HG03064 (cell line): ENCODE data around the gene STAB1.
A peak's percentile ranks its signal among the peaks of the same experiment; 100 is the strongest.

Experiments
- ATAC-seq: cut with Tn5 transposase; IDR thresholded peaks from one replicate; pipeline ENCODE4 v1.9.1; 2021; ENCODE audit warnings: low read depth; ENCODE audit not compliant: unreplicated experiment

The STAB1 gene, protein sequence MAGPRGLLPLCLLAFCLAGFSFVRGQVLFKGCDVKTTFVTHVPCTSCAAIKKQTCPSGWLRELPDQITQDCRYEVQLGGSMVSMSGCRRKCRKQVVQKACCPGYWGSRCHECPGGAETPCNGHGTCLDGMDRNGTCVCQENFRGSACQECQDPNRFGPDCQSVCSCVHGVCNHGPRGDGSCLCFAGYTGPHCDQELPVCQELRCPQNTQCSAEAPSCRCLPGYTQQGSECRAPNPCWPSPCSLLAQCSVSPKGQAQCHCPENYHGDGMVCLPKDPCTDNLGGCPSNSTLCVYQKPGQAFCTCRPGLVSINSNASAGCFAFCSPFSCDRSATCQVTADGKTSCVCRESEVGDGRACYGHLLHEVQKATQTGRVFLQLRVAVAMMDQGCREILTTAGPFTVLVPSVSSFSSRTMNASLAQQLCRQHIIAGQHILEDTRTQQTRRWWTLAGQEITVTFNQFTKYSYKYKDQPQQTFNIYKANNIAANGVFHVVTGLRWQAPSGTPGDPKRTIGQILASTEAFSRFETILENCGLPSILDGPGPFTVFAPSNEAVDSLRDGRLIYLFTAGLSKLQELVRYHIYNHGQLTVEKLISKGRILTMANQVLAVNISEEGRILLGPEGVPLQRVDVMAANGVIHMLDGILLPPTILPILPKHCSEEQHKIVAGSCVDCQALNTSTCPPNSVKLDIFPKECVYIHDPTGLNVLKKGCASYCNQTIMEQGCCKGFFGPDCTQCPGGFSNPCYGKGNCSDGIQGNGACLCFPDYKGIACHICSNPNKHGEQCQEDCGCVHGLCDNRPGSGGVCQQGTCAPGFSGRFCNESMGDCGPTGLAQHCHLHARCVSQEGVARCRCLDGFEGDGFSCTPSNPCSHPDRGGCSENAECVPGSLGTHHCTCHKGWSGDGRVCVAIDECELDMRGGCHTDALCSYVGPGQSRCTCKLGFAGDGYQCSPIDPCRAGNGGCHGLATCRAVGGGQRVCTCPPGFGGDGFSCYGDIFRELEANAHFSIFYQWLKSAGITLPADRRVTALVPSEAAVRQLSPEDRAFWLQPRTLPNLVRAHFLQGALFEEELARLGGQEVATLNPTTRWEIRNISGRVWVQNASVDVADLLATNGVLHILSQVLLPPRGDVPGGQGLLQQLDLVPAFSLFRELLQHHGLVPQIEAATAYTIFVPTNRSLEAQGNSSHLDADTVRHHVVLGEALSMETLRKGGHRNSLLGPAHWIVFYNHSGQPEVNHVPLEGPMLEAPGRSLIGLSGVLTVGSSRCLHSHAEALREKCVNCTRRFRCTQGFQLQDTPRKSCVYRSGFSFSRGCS (N-terminal part only)

DNA sequence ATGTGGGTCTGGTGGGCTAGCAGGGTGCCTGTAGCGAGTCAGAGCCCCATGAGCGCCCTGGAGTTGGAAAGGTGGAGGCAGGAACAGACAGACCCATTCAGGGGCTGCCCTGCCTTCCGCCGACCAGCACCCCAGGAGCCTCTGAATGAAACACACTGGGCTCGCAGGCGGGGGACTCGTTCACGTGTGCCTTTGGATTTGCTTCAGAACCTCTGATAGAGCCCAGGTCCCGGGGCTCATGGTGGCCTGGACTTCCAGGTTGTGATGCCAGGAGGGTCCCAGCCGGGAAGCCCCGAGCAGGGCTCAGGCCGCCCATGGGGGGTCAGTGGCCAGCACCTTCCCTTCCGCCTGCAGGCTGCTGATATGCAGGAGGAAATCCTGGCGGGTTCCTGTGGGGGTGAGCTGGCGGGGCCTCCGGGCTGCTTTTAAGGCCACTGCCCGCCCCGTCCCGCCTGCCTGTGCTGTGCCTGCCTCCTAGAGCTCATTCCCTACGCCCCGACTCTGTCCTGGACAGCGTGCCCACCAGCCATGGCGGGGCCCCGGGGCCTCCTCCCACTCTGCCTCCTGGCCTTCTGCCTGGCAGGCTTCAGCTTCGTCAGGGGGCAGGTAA lies at the start of gene STAB1:
TSS of gene STAB1 (plus strand) at position 453 of the 610 bp plus-strand sequence. CDS start at position 529, 76 bp downstream.
- ATAC-seq, result no peak

GRCh38 chr3:52446042-52446441 lies 49.1 kb upstream of the STAB1 start:
- no peak for ATAC-seq

DNA sequence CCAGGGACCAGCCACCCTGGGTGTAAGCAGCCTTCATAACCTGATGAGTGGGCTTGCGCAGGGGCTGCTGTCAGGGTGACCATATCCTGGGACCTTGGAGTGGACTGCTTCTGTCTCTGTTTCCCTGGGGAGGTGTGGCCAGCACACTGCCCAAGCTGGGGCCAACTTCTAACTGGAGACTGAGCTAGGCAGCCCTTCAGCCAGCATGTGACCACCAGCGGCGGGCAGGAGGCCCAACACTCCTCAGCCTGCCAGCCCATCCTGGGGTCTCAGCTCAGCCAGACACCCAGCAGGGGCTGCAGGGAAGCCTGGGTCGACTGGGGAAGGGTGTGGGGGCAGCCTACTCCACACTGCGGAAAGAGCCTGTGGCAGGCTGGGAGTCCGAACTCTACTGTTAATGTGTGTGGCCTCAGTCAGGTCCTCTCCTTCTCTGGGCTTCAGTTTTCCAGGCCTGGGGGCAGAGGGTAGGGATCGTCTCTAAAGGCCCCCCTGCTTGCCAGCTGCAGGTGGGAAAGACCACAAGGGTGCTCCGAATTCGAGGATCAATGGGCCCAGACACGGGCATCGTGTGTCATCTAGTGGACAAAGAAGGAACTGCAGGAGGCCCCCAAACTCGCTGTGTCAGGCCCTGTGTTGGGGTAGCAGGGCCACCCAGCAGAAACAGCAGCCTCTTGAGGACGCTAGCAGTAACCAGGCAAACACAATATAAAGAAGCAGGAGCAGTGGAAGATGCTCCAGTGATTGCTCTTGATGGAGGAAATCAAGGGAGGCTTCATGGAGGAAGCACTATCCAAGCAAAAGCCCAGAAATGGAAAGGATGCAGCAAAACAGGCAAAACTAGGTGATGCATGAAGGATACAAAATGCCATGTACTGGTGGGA lies 48.3 kb upstream of the STAB1 start:
- ATAC-seq, result no peak

- ATAC-seq, result no peak
Observed at GRCh38 chr3:52447512-52448355, 47.4 kb upstream of the STAB1 start.

DNA sequence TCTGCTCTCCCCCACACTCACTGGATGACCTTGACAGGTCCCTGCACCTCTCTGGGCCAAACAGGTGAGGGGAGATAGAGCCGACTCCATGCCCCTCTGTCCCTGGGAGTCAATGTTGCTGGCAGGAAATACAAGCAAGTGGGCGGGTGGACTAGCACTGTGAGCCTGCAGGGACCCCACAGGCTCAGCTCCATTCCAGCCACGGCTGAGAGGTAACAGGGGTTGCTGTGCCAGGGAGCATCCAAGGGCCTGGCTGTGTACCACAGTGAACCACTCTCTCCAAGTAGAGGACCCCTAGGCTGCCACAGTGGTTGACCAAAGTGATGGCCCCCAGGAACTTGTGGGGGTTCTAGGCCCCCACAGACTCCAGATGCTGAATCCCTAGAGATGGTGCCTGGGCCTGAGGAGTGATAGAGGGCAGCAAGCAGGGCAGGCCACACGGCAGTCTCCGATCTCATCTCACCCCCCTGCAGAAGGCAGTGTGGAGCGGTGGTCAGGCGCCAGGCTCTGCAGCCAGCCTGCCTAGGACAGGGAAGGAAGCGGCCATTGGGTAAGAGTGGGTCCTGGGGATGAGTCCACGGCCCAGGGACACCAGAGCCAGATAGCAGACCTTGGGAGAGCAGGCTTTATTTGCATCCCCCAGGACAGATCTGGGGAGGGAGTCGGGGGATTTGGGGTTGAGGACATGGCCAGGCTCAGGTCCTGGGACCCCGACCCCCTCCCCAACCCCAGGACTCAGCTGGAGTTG lies 44.5 kb upstream of the STAB1 start:
- ATAC-seq, result no peak

DNA sequence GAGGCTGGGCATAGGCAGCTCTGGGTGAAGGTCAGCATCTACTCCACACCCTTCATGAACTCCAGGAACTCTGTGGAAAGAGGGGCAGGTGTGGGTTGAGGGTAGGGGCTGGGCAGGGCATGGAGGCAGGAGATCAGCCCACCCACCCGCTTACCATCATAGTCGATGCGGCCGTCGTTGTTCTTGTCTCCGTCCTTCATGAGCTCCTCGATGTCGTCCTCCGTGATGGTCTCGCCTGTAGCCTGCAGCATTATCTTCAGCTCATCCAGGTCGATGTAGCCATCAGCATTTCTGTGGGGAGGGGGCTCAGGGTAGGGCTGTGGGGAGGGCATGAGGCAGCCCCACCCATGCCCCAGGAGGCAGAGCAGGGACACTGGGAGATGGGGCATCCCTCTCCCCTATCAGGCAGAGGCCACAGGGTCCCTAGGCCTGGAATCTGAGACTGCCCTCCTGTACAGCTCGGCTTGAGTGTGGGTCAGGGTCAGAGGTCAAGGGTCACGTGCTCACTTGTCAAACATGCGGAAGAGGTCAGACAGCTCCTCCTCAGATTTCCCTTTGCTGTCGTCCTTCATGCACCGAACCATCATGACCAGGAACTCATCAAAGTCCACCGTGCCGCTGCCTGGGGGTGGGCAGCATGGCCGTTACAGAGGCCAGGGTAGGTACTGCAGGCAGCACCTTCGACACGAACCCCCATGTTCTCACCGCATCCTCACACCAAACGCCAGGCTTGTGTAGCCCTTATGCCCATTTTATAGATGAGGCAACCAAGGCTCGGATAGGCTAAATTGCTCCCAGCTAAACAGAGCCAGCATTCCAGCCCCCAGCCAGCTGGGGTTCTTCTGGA lies 43.7 kb upstream of the STAB1 start:
- no peak for ATAC-seq

GRCh38 chr3:52452126-52452525 lies 43.0 kb upstream of the STAB1 start:
- no peak for ATAC-seq

DNA sequence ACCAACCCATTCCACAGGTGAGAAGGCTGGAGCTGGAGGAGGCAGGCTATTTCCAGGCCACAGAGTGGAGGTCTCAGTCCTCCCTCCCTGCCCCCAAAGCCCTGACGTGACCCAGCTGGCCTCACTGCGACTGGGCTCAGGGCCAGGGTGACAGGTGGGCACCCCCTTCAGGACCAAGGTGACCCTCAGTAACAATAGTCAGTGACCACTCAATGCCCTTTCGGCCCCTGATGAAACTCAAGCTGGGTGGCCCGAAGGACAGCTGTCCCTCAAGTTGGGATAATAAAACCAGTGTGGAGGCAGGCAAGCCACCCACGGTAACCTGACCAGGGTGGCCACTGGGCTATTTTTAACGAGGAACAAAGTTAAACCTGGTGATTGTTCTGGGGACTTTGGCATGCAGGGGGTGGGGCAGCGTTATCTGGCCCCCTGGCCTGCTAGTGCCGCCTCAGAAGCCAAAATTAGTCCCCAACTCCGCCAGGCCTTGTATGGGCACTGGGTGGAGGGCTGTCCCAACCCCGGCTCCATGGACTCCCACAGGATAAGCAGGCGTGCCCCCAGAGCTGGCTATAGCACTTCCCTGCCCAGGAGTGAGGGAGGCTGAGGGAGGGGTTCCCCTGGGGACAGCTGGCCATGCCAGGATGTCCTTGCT lies 42.4 kb upstream of the STAB1 start:
- ATAC-seq, result no peak

DNA sequence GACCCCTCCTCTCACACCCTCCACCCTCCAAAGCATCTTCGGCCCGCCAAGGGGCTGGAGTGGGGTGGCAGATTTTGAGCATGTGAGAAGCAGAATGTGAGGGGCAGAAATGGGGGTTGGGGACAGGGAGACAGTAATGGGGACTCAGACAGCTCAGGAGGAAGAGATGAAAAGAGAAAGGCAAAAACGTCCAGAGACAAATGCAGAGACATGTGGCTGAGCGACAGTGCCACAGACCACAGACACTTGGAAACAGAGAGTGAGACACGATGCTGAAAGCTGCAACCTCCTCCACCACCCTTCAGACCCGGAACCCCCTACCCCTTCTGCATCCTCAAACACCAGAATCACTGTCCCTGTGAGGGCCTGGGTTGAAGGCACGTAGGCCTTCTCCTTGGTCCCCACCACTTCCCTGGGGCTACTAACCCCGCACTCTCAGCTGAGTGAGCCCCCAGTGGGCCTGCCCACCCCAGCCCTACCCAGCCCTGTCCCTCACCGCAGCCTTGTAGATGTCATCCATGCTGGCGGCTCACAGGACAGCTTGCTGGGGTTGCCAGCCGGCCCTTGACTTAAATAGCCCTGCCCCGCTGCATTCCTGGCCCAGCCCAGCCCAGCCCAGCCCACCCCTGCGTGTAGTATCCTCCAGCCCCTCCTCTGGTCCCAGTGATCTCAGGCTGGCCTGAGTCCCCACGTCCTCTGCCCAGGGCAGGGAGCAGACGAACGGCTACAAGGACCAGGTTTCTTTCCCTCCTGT lies 41.5 kb upstream of the STAB1 start, which contains the start of gene TNNC1:
TSS of gene TNNC1 (minus strand) at position 546 of the 754 bp plus-strand sequence. CDS start at position 520, 26 bp downstream.
- no peak for ATAC-seq

GRCh38 chr3:52454250-52454937 lies 40.7 kb upstream of the STAB1 start:
- no peak for ATAC-seq

- no peak for ATAC-seq
Observed at GRCh38 chr3:52454938-52455282, 40.2 kb upstream of the STAB1 start.

DNA sequence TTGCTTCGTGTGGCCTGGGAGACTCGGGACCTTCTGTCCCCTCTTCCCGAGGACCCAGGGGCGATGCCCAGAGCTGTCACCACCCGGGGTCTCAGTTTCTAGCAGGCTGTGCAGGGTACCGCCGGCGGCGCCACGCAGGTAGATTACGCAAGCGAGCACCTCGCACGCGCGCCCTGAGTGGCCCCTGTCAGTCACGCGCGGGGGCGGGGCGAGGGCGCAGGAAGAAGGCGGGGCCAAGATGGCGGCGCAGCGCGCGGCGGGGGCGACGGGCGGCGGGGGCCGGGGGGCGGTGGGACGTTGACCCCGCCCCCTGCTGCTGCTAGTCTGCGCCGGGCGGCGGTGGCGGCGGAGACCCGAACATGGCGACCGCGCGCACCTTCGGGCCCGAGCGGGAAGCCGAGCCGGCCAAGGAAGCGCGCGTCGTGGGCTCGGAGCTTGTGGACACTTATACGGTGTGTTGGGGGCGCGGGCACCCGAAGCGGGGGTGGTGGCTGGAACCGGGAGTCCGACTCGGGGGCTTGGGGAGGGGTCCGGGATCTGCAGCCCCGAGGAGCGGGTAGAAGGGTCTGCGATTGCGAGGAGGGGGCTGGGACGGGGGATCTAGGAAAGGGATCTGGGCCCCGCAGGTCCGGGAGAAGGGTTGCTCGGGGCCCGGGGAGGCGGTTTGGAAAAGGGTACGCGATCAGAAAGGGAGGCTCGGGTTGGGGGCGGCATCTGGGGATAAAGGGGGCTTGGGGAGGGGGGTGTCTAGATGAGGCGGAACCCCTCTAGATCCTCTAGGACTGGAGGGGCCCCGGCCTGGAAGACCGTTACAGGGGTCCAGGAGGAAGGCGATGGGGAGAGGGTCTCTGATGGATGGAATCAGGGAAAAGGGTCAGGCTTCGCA lies 39.6 kb upstream of the STAB1 start, which contains the start of gene NISCH:
TSS of gene NISCH (plus strand) at position 322 of the 886 bp plus-strand sequence. CDS start at position 360, 38 bp downstream.
- ATAC-seq, result peak; percentile 46

- ATAC-seq, result no peak
Observed at GRCh38 chr3:52456169-52456799, 38.9 kb upstream of the STAB1 start.
